Breast epithelium (tissue), 4 donors: ENCODE data around the gene ENAH. TPM values are rescaled to one million over a fixed set of nuclear protein-coding genes. Genes with fewer than 3 reads are reported as not detected.

Experiments
- DNase-seq, 2 donors: peaks; one replicate each; pipeline ENCODE4 v3.0.0-alpha.2; 2019; ENCODE audit warnings: low spot score in 2 of 2
- H3K27ac ChIP-seq, 2 donors: fragments of 200-600 bp; sonication (generic) in 1 of 2; one replicate each; pipeline ENCODE4 v1.5.1; 2016 to 2019; ENCODE audit warnings: mild to moderate bottlenecking in 1 of 2
- H3K27me3 ChIP-seq, 2 donors: fragments of 200-600 bp; sonication (generic) in 1 of 2; one replicate each; pipeline versions ENCODE4 v1.5.1 to v1.6.0; 2017 to 2019; ENCODE audit warnings: control low read depth in 1 of 2, mild to moderate bottlenecking in 1 of 2
- H3K36me3 ChIP-seq: fragments of 200-600 bp; one replicate; pipeline ENCODE4 v1.5.1; 2019
- H3K4me1 ChIP-seq, 2 donors: fragments of 200-600 bp; sonication (generic); one replicate each; pipeline ENCODE4 v1.5.1; 2016 to 2019; ENCODE audit warnings: control low read depth in 1 of 2
- H3K4me3 ChIP-seq, 3 donors: fragments of 200-600 bp; sonication (generic); 1 replicate in 2 of 3; 2 replicates in 1 of 3; pipeline ENCODE4 v1.5.1; 2016 to 2019; ENCODE audit warnings: mild to moderate bottlenecking in 3 of 3, moderate library complexity in 2 of 3
- H3K9me3 ChIP-seq, 2 donors: fragments of 200-600 bp; sonication (generic) in 1 of 2; one replicate each; pipeline ENCODE4 v1.5.1; 2016 to 2019; ENCODE audit warnings: control low read depth in 1 of 2
- POLR2A ChIP-seq: fragments of 450-650 bp; IDR thresholded peaks from one replicate; pipeline ENCODE4 v1.6.1; 2016; ENCODE audit warnings: antibody characterized with exemption, mild to moderate bottlenecking, moderate library complexity
- POLR2AphosphoS5 ChIP-seq, 3 donors: sonication (generic); formaldehyde crosslinking; IDR thresholded peaks; one replicate each; pipeline ENCODE4 v1.6.1; 2017; ENCODE audit warnings: antibody characterized with exemption in 3 of 3
- intact Hi-C: fragments of 100-400 bp; cut with DNase I; formaldehyde crosslinking; loops from one replicate; pipeline ENCODE4 v1.15.1; 2023; ENCODE audit warnings: low total_unique reads
- total RNA-seq, 3 donors: library from RNA; depleted of rRNA; stranded (reverse); fragments of >200 nt; gene quantifications; one replicate each; pipeline ENCODE4 v1.1.0, GENCODE V29; 2016
- TF ChIP-seq, protein P1 (sequence below), 3 donors: fragments of 450-650 bp; IDR thresholded peaks; one replicate each; pipeline ENCODE4 v1.5.1; 2016 to 2017; ENCODE audit warnings: antibody characterized with exemption in 3 of 3, mild to moderate bottlenecking in 3 of 3, moderate library complexity in 3 of 3

Gene ENAH
- total RNA-seq, 3 donors from 2014 or later, result 36.2 to 62.9 (median 48.2) TPM

- intact Hi-C loops, result no loop called here
- H3K4me3 ChIP-seq, result no peak overlapping the region
- no peak overlapping the region for H3K27ac ChIP-seq
Measured at GRCh38 chr1:225565847-225566246, 87.1 kb downstream of the ENAH start.

DNA sequence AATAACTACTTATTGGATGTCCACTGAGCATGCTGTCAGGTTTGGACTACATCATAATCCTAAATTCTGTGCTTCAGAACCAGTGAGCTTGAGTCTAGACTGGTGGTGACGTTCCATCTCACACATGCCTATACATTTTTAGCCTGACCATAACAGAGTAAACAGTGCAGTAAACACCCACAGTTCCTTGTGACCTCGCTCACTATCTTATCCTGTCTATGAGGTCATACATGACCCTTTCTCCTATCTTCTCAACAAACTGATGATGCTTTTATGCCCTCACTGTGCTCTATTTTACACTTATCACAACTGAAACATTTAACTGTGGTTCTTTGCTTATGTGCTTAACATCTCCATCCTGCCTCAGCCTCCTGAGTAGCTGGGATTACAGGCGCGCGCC lies 91.2 kb downstream of the ENAH start:
- no peaks in the 10 kb centered on the region for H3K27me3 ChIP-seq
- no peaks in the 10 kb centered on the region for H3K4me1 ChIP-seq
- TF ChIP-seq, protein P1, sequence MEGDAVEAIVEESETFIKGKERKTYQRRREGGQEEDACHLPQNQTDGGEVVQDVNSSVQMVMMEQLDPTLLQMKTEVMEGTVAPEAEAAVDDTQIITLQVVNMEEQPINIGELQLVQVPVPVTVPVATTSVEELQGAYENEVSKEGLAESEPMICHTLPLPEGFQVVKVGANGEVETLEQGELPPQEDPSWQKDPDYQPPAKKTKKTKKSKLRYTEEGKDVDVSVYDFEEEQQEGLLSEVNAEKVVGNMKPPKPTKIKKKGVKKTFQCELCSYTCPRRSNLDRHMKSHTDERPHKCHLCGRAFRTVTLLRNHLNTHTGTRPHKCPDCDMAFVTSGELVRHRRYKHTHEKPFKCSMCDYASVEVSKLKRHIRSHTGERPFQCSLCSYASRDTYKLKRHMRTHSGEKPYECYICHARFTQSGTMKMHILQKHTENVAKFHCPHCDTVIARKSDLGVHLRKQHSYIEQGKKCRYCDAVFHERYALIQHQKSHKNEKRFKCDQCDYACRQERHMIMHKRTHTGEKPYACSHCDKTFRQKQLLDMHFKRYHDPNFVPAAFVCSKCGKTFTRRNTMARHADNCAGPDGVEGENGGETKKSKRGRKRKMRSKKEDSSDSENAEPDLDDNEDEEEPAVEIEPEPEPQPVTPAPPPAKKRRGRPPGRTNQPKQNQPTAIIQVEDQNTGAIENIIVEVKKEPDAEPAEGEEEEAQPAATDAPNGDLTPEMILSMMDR (IDR thresholded peaks at IDR 0.05), result no peak
- TF ChIP-seq POLR2AphosphoS5 (IDR thresholded peaks at IDR 0.05) (no peak), POLR2A (no peak)
- peaks cover 0 to 4% of the 10 kb centered on the region in 2 donors for H3K9me3 ChIP-seq
- no peak overlapping the region for H3K27ac ChIP-seq
- DNase-seq, result no peak
- no peaks in the 10 kb centered on the region for H3K36me3 ChIP-seq
- no peak overlapping the region for H3K4me3 ChIP-seq
- intact Hi-C loops, result no loop called here

More at GRCh38 chr1:225565847-225566246, 87.1 kb downstream of the ENAH start:
- no peaks in the 10 kb centered on the region for H3K27me3 ChIP-seq
- DNase-seq, result no peak
- no peaks in the 10 kb centered on the region for H3K4me1 ChIP-seq
- no peaks in the 10 kb centered on the region for H3K9me3 ChIP-seq
- no peaks in the 10 kb centered on the region for H3K36me3 ChIP-seq
- no peak for TF ChIP-seq POLR2AphosphoS5 (IDR thresholded peaks at IDR 0.05)
- TF ChIP-seq POLR2A, result no peak
- TF ChIP-seq, protein P1 (IDR thresholded peaks at IDR 0.05), result no peak

GRCh38 chr1:225559902-225560301 lies 93.0 kb downstream of the ENAH start:
- Histone ChIP-seq H3K4me3 (no peak overlapping the region), H3K36me3 (no peaks in the 10 kb centered on the region), H3K9me3 (peaks cover 0 to 6% of the 10 kb centered on the region in 2 donors), H3K27ac (no peak overlapping the region), H3K4me1 (no peaks in the 10 kb centered on the region), H3K27me3 (no peaks in the 10 kb centered on the region)
- intact Hi-C loops, result no loop called here
- no peak for TF ChIP-seq POLR2A
- no peak for TF ChIP-seq POLR2AphosphoS5 (IDR thresholded peaks at IDR 0.05)
- TF ChIP-seq, protein P1 (IDR thresholded peaks at IDR 0.05), result no peak
- no peak for DNase-seq

DNA sequence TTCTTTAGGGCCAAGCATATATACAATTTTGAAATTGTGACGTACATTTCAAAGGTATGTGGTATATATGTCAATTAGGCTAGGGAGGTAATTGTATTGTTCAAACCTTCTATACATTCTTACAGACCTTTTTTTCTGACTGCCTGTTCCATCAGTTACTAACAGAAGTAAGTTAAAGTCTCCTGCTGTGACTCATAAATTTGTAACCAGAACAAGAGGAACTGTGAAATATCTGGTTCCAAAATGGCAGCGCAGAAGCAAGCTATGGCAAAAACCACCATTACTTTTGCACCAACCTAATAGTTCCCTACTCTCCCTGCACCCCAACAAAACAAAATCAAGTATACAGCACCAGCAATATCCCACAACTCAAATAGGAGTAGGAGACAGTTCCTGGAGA lies 93.6 kb downstream of the ENAH start:
- Histone ChIP-seq H3K36me3 (no peaks in the 10 kb centered on the region), H3K9me3 (peaks cover 0 to 6% of the 10 kb centered on the region in 2 donors), H3K4me3 (no peak overlapping the region), H3K27ac (no peak overlapping the region), H3K4me1 (no peaks in the 10 kb centered on the region), H3K27me3 (no peaks in the 10 kb centered on the region)
- no peak for DNase-seq
- intact Hi-C loops, result no loop called here
- TF ChIP-seq POLR2AphosphoS5 (IDR thresholded peaks at IDR 0.05), result no peak
- no peak for TF ChIP-seq POLR2A
- TF ChIP-seq, protein P1 (IDR thresholded peaks at IDR 0.05), result no peak

GRCh38 chr1:225556694-225557093 lies 96.2 kb downstream of the ENAH start:
- TF ChIP-seq POLR2A, result no peak
- TF ChIP-seq POLR2AphosphoS5 (IDR thresholded peaks at IDR 0.05), result no peak
- TF ChIP-seq, protein P1 (IDR thresholded peaks at IDR 0.05), result no peak
- Histone ChIP-seq H3K27me3 (no peaks in the 10 kb centered on the region), H3K4me1 (no peaks in the 10 kb centered on the region), H3K27ac (no peak overlapping the region), H3K4me3 (no peak overlapping the region), H3K36me3 (no peaks in the 10 kb centered on the region), H3K9me3 (peaks cover 0 to 6% of the 10 kb centered on the region in 2 donors)
- intact Hi-C loops, result no loop called here
- DNase-seq, result no peak
